H1 (cell line): ENCODE data around the gene PRR30. TPM values are rescaled to one million over a fixed set of nuclear protein-coding genes. Genes with fewer than 3 reads are reported as not detected.

ENCODE experiments used
- CTCF ChIA-PET: fragments of 300-600 bp; sonication (Branson Sonifier 250); formaldehyde crosslinking; loops from one replicate; lab custom pipeline; 2021; ENCODE audit not compliant: partially characterized antibody; lab: Charles Lee
- POLR2A ChIA-PET: fragments of 300-600 bp; sonication (Branson Sonifier 250); formaldehyde crosslinking; loops from one replicate; lab custom pipeline; 2021; ENCODE audit warnings: inconsistent platforms; ENCODE audit not compliant: partially characterized antibody; lab: Charles Lee
- DNase-seq, 2 experiments: peaks; one replicate each; pipeline versions ENCODE4 v3.0.0 to v3.0.0-alpha.2; 2010 to 2022; ENCODE audit warnings: low spot score in 2 of 2, low read depth in 1 of 2, mixed read lengths in 1 of 2
- FAIRE-seq: peaks from 2 replicates; lab custom pipeline; 2011; peaks lifted over from hg19 to GRCh38; lab: Jason Lieb, UNC
- H2AFZ ChIP-seq: 2 replicates; pipeline ENCODE4 v1.8.1; 2012; ENCODE audit warnings: low read length, inconsistent platforms
- H2AK5ac ChIP-seq: 2 replicates; pipeline ENCODE4 v1.6.1; 2013; ENCODE audit warnings: low read depth, low read length
- H2BK120ac ChIP-seq: replicated peaks from 2 replicates; pipeline ENCODE3; 2013; ENCODE audit warnings: low read depth, low read length, inconsistent platforms
- H2BK12ac ChIP-seq: 2 replicates; pipeline ENCODE4 v1.6.1; 2013; ENCODE audit warnings: low read depth, low read length
- H2BK15ac ChIP-seq: 2 replicates; pipeline ENCODE4 v1.6.1; 2013; ENCODE audit warnings: low read length
- H2BK20ac ChIP-seq: 2 replicates; pipeline ENCODE4 v1.6.1; 2013; ENCODE audit warnings: low read length
- H2BK5ac ChIP-seq: 2 replicates; pipeline ENCODE4 v1.6.1; 2013; ENCODE audit warnings: low read depth, low read length
- H3K14ac ChIP-seq: 2 replicates; pipeline ENCODE4 v1.6.1; 2013; ENCODE audit warnings: inconsistent platforms; ENCODE audit not compliant: insufficient read length
- H3K18ac ChIP-seq: 2 replicates; pipeline ENCODE4 v1.6.1; 2013; ENCODE audit warnings: low read length; ENCODE audit errors: extremely low read depth
- H3K23ac ChIP-seq: 2 replicates; pipeline ENCODE4 v1.6.1; 2013; ENCODE audit warnings: inconsistent platforms; ENCODE audit not compliant: insufficient read length
- H3K23me2 ChIP-seq: 2 replicates; pipeline ENCODE4 v1.6.1; 2013; ENCODE audit warnings: low read depth, low read length
- H3K27ac ChIP-seq: 2 replicates; pipeline ENCODE4 v1.6.1; 2011; ENCODE audit warnings: low read depth, low read length, inconsistent platforms
- H3K27me3 ChIP-seq, 4 experiments: replicated peaks in 1 of 4; 1 replicate in 1 of 4; 2 replicates in 3 of 4; pipeline versions ENCODE4 v1.6.1 to v1.8.1; 2011 to 2013; ENCODE audit warnings: low read length in 3 of 4, mild to moderate bottlenecking in 3 of 4, inconsistent platforms in 2 of 4, mixed read lengths in 2 of 4, moderate library complexity in 1 of 4; ENCODE audit not compliant: control insufficient read depth in 3 of 4, insufficient read depth in 3 of 4; ENCODE audit errors: extremely low read depth in 1 of 4
- H3K36me3 ChIP-seq, 4 experiments: 2 replicates each; pipeline versions ENCODE4 v1.6.1 to v1.8.1; 2011 to 2013; ENCODE audit warnings: mild to moderate bottlenecking in 4 of 4, low read length in 3 of 4, moderate library complexity in 2 of 4, control low read depth in 1 of 4, inconsistent platforms in 1 of 4; ENCODE audit not compliant: insufficient read depth in 4 of 4, control insufficient read depth in 2 of 4
- H3K4ac ChIP-seq: replicated peaks from 2 replicates; pipeline ENCODE3; 2013; ENCODE audit warnings: low read length, low read depth, mixed read lengths, inconsistent platforms; ENCODE audit not compliant: insufficient read length
- H3K4me1 ChIP-seq, 4 experiments: replicated peaks in 1 of 4; 1 replicate in 1 of 4; 2 replicates in 3 of 4; pipeline versions ENCODE4 v1.6.1 to v1.8.1; 2011 to 2013; ENCODE audit warnings: low read length in 3 of 4, inconsistent platforms in 2 of 4, mixed read lengths in 1 of 4; ENCODE audit not compliant: insufficient read depth in 4 of 4, control insufficient read depth in 3 of 4
- H3K4me2 ChIP-seq, 2 experiments: 2 replicates each; pipeline versions ENCODE4 v1.6.1 to v1.8.1; 2011 to 2013; ENCODE audit warnings: low read depth in 2 of 2, low read length in 2 of 2, control low read depth in 1 of 2, inconsistent platforms in 1 of 2, mild to moderate bottlenecking in 1 of 2; ENCODE audit not compliant: insufficient read depth in 1 of 2
- H3K4me3 ChIP-seq, 4 experiments: fragments of 200-600, 300-600 bp in 1 of 4; sonication (generic), shearing (Covaris generic), sonication (Bioruptor Twin) in 1 of 4; 2 replicates each; pipeline versions ENCODE4 v1.5.1 to v1.8.1; 2011 to 2016; ENCODE audit warnings: low read length in 4 of 4, low read depth in 3 of 4, control low read depth in 2 of 4, inconsistent platforms in 2 of 4, mild to moderate bottlenecking in 2 of 4, mixed read lengths in 1 of 4, moderate library complexity in 1 of 4; ENCODE audit not compliant: insufficient read depth in 2 of 4; ENCODE audit errors: extremely low read depth in 1 of 4
- H3K56ac ChIP-seq: replicated peaks from 2 replicates; pipeline ENCODE3; 2013; ENCODE audit warnings: low read depth, mild to moderate bottlenecking, mixed read lengths, low read length, inconsistent platforms; ENCODE audit not compliant: insufficient read length
- H3K79me1 ChIP-seq: 2 replicates; pipeline ENCODE4 v1.6.1; 2013; ENCODE audit warnings: low read depth, low read length, control low read depth
- H3K79me2 ChIP-seq, 2 experiments: 2 replicates each; pipeline versions ENCODE4 v1.6.1 to v1.8.1; 2012 to 2013; ENCODE audit warnings: low read length in 2 of 2, mild to moderate bottlenecking in 2 of 2, inconsistent platforms in 1 of 2; ENCODE audit not compliant: insufficient read depth in 2 of 2, control insufficient read depth in 1 of 2
- H3K9ac ChIP-seq, 4 experiments: replicated peaks in 1 of 4; 1 replicate in 1 of 4; 2 replicates in 3 of 4; pipeline versions ENCODE4 v1.6.1 to v1.8.1; 2011 to 2013; ENCODE audit warnings: low read depth in 3 of 4, low read length in 3 of 4, control low read depth in 2 of 4, mild to moderate bottlenecking in 2 of 4, moderate library complexity in 2 of 4, inconsistent platforms in 1 of 4; ENCODE audit errors: extremely low read depth in 1 of 4
- H3K9me3 ChIP-seq, 2 experiments: 2 replicates each; pipeline versions ENCODE4 v1.6.1 to v1.8.1; 2012 to 2013; ENCODE audit warnings: mild to moderate bottlenecking in 2 of 2, moderate library complexity in 2 of 2, control low read depth in 1 of 2, inconsistent platforms in 1 of 2, low read depth in 1 of 2, low read length in 1 of 2, mixed read lengths in 1 of 2; ENCODE audit not compliant: insufficient read depth in 2 of 2
- H4K20me1 ChIP-seq, 2 experiments: replicated peaks in 1 of 2; 2 replicates each; pipeline versions ENCODE3 to v1.8.1; 2011 to 2013; ENCODE audit warnings: inconsistent platforms in 2 of 2, low read length in 2 of 2, mild to moderate bottlenecking in 1 of 2; ENCODE audit not compliant: insufficient read depth in 2 of 2, control insufficient read depth in 1 of 2
- H4K5ac ChIP-seq: 2 replicates; pipeline ENCODE4 v1.6.1; 2013; ENCODE audit warnings: low read length, low read depth, mixed read lengths, inconsistent platforms; ENCODE audit not compliant: insufficient read length
- H4K8ac ChIP-seq: 2 replicates; pipeline ENCODE4 v1.8.0; 2013; ENCODE audit warnings: mild to moderate bottlenecking, moderate library complexity, low read length, inconsistent platforms; ENCODE audit not compliant: insufficient read depth; ENCODE audit errors: extremely low read depth
- H4K91ac ChIP-seq: replicated peaks from 2 replicates; pipeline ENCODE3; 2013; ENCODE audit warnings: low read length, mixed read lengths, inconsistent platforms; ENCODE audit not compliant: insufficient read length
- ASH2L ChIP-seq: fragments of 200-600, 300-600 bp; sonication (generic); IDR thresholded peaks from one replicate; pipeline ENCODE4 v1.7.1; 2017; ENCODE audit warnings: low read length
- CREB1 ChIP-seq: IDR thresholded peaks from 2 replicates; pipeline ENCODE4 v1.6.1; 2012; ENCODE audit warnings: inconsistent platforms
- CTBP2 ChIP-seq: IDR thresholded peaks from 2 replicates; pipeline ENCODE4 v1.7.0; 2011; ENCODE audit warnings: borderline replicate concordance, mild to moderate bottlenecking, moderate library complexity, mixed read lengths, low read length; ENCODE audit not compliant: insufficient read depth, insufficient read length
- FOSL1 ChIP-seq: IDR thresholded peaks from 2 replicates; pipeline ENCODE4 v1.6.1; 2011; ENCODE audit warnings: mild to moderate bottlenecking, low read depth, low read length, moderate library complexity; ENCODE audit not compliant: insufficient read depth
- KDM4A ChIP-seq: IDR thresholded peaks from one replicate; pipeline ENCODE4 v1.7.1; 2012; ENCODE audit warnings: low read depth, mild to moderate bottlenecking, moderate library complexity, low read length, inconsistent platforms; ENCODE audit not compliant: severe bottlenecking
- MAFK ChIP-seq: IDR thresholded peaks from 2 replicates; pipeline ENCODE4 v1.6.1; 2012; ENCODE audit warnings: low read depth, mild to moderate bottlenecking, improper control_type of control experiment, low read length
- RAD21 ChIP-seq, 2 experiments: IDR thresholded peaks in 1 of 2; conservative IDR thresholded peaks in 1 of 2; 2 replicates each; pipeline ENCODE4 v1.6.1; 2011; ENCODE audit warnings: low read depth in 2 of 2, low read length in 2 of 2, improper control_type of control experiment in 1 of 2, inconsistent platforms in 1 of 2, mild to moderate bottlenecking in 1 of 2, moderate library complexity in 1 of 2
- RFX5 ChIP-seq: IDR thresholded peaks from 2 replicates; pipeline ENCODE4 v1.6.1; 2011; ENCODE audit warnings: low read depth, low read length, improper control_type of control experiment, borderline replicate concordance
- WGBS, 2 experiments: shearing (Covaris generic) in 1 of 2; methylation state at CpG; one replicate each; pipeline versions ENCODE4 v1.1.6 to v1.1.7; 2013 to 2015; ENCODE audit warnings: low lambda C conversion rate in 2 of 2, mixed read lengths in 2 of 2, inconsistent platforms in 1 of 2, low coverage in 1 of 2, missing lambda C conversion rate in 1 of 2; ENCODE audit not compliant: insufficient replicate concordance in 2 of 2, insufficient coverage in 1 of 2, insufficient read length in 1 of 2; ENCODE audit errors: extremely low coverage in 1 of 2, missing lambda C conversion rate in 1 of 2; 5-methylcytosine and 5-hydroxymethylcytosine counted together
- polyA plus RNA-seq, 7 experiments: library from polyadenylated mRNA; depleted of rRNA in 3 of 7; stranded (reverse) in 5 of 7; unstranded in 2 of 7; fragments of >200 nt in 5 of 7; fragments of 200-250 nt in 2 of 7; gene quantifications; 1 replicate in 5 of 7; 2 replicates in 1 of 7; 4 replicates in 1 of 7; pipeline versions ENCODE4 v1.2.1 to v1.2.3, GENCODE V29; 2011 to 2013; ENCODE audit warnings: missing spikeins in 2 of 7, mixed read lengths in 2 of 7
- total RNA-seq: library from RNA; stranded (reverse); fragmentation: NEBNext Ultra II Directional; extraction: Animal tissue kit (Norgen Biotek cat#: 25700); gene quantifications from 2 replicates; pipeline ENCODE4 v1.2.1, GENCODE V29; 2021

PRR30 gene
- total and polyA plus RNA-seq, 2 of the 8 experiments (the other 6 are each of a cell fraction or from before 2014, with no cell fraction given): not detected

DNA sequence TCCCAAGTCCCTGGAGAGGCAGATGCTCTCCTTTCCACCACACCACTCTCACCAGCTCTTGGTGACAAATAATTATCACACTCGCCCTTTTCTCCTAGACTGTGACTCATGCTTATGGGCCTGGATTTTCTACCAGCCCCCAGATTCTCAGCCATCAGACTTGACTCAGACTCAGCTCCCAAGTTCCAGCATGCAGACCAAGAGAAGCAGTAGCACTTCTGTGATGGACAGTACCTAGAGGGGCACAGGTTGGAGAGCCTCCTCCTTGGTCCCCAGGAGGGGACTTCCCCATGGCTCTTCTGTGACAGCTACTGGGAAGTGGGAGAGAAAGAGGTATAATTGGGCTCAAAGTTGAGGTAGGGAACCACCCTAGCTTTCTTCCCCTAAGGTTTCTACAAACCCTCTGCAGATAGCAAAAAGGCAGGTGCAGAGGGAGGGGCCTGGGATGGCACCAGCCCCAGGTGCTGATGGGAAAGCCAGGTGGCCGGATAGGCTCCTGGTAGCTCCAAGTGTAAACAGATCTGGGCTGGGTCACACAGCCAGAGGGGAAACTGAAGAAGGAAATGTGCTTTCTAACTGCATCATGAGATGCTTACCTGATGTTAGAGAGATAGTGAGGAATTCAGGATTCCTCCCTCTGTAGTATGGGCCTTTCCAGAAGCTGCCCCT, 13.7 kb upstream of the PRR30 start:
- CTCF ChIA-PET: interaction anchor here (0.7 to 5.6 kb wide), 9 partner anchors 9 to 150 kb away, joined by 3 to 27 read pairs (median 6); partner anchors contain the start of genes ABHD1 and TRIM54
- H3K23ac ChIP-seq: no peak overlapping the region
- no peak for DNase-seq
- no peak overlapping the region for H2BK5ac ChIP-seq
- H3K14ac ChIP-seq: no peak overlapping the region
- no peak overlapping the region for H2BK15ac ChIP-seq
- no peaks in the 10 kb centered on the region for H4K20me1 ChIP-seq
- H3K56ac ChIP-seq: no peak overlapping the region
- TF ChIP-seq FOSL1 (no peak), CREB1 (no peak), CTBP2 (no peak), KDM4A (no peak), RFX5 (no peak), MAFK (no peak), RAD21 (IDR thresholded peaks at IDR 0.05 in 1 of 2, conservative IDR thresholded peaks at IDR 0.05 in 1 of 2; ENCODE audit: low read depth in 2 of 2, low read length in 2 of 2) (no peak), ASH2L (no peak)
- TF ChIP-seq, all 59 proteins: peak for 0
- Histone ChIP-seq H3K79me2 (no peaks in the 10 kb centered on the region), H3K18ac (no peak overlapping the region), H3K9me3 (no peaks in the 10 kb centered on the region), H2AFZ (no peak overlapping the region), H4K5ac (no peak overlapping the region), H2AK5ac (no peak overlapping the region), H2BK120ac (no peak overlapping the region), H3K9ac (no peak overlapping the region), H3K4me1 (no peaks in the 10 kb centered on the region; a peak in 1 of 7 replicates), H3K36me3 (no peaks in the 10 kb centered on the region), H4K8ac (no peak overlapping the region; the same call in 1 of the 2 replicates), H3K79me1 (no peaks in the 10 kb centered on the region), H3K4me2 (no peak overlapping the region), H3K4me3 (no peak overlapping the region), H3K4ac (no peak overlapping the region), H4K91ac (no peak overlapping the region), H3K27me3 (no peaks in the 10 kb centered on the region), H2BK12ac (no peak overlapping the region), H3K23me2 (no peaks in the 10 kb centered on the region), H3K27ac (no peak overlapping the region), H2BK20ac (no peak overlapping the region)
- 72% methylated on average over 2 of the region's 2 CpGs; no CpG with 5 or more reads in 1 of the 2 experiments for WGBS, 2 experiments
- no peak for FAIRE-seq
- POLR2A ChIA-PET: interaction anchor here (0.6 to 1.2 kb wide), 4 partner anchors 13 to 48 kb away, joined by 3 to 4 read pairs (median 3); partner anchors contain the start of gene PRR30
